HG03135 (cell line): ENCODE results near the gene MAGOH.
"Not testable (repeated sequence)": the region's sequence is repeated elsewhere in the genome, so short reads cannot be mapped to it uniquely, and the experiment has no call there.

Source experiments
- ATAC-seq: cut with Tn5 transposase; IDR thresholded peaks from one replicate; pipeline ENCODE4 v1.9.1; 2021; ENCODE audit warnings: mild to moderate bottlenecking, moderate library complexity; ENCODE audit not compliant: unreplicated experiment

The MAGOH gene

GRCh38 chr1:53241828-53242227 lies 3.5 kb upstream of the MAGOH start:
- ATAC-seq, result no peak

- ATAC-seq, result no peak
Observed at GRCh38 chr1:53237638-53238037, 680 bp downstream of the MAGOH start.

DNA sequence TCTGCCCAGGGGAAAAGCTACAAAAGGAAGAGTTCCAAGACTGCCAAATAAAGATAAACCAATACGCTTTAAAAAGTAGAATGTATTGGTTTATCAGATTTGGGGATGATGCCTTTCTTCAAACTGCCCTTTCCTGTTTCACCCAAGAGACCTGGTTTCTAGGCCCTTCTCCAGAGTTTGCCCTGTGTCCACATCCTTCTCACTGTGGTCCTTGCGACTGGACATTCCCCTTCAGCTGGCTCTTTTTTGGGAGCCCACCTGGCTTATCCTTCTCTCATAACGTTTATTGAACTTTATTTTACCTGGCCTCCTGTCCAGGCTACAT lies 17.4 kb downstream of the MAGOH start:
- no peak for ATAC-seq

- peak; percentile 90 for ATAC-seq
Observed at GRCh38 chr1:53220171-53220961, 18.0 kb downstream of the MAGOH start, which contains the start of gene CZIB. CZIB (minus strand) TSS chr1:53220634; CDS start chr1:53220575, 59 bp downstream.

GRCh38 chr1:53219711-53220110 lies 18.6 kb downstream of the MAGOH start:
- no peak for ATAC-seq

GRCh38 chr1:53218201-53218600 lies 20.1 kb downstream of the MAGOH start:
- no peak for ATAC-seq

DNA sequence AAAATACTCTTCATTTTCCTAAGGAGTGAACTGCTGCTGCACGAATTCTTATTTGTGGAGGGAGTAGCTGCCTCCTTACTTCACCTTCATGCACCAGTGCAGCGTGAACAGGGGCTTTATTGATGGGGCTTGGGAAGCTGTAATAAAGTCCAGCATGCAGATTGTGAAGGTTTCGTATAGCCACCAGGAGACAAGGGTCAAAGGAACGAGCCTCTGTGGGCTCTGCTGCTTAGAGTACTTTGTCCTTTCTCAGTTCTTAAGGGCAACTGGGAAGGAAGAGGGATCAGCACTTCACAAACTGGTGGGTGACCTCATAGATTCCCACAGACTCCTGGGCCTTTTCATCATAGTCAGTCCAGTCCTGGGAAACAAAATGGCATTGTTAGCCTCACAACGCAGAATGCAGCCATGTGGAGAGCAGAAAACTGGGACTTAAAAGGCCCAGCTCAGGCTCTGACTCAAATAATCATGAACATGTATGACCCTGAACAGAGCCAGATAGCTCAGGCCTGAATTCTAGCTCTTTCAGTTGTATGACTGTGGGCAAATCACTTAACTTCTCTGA lies 23.9 kb downstream of the MAGOH start:
- no peak for ATAC-seq

- ATAC-seq, result no peak
Observed at GRCh38 chr1:53210954-53211353, 27.4 kb downstream of the MAGOH start.

DNA sequence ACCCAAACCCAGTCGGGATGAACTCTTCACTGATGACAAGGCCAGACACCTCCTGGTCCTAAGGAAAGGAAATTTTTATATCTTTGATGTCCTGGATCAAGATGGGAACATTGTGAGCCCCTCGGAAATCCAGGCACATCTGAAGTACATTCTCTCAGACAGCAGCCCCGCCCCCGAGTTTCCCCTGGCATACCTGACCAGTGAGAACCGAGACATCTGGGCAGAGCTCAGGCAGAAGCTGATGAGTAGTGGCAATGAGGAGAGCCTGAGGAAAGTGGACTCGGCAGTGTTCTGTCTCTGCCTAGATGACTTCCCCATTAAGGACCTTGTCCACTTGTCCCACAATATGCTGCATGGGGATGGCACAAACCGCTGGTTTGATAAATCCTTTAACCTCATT lies 28.0 kb downstream of the MAGOH start:
- ATAC-seq, result no peak

GRCh38 chr1:53207726-53208125 lies 30.6 kb downstream of the MAGOH start:
- ATAC-seq, result no peak

DNA sequence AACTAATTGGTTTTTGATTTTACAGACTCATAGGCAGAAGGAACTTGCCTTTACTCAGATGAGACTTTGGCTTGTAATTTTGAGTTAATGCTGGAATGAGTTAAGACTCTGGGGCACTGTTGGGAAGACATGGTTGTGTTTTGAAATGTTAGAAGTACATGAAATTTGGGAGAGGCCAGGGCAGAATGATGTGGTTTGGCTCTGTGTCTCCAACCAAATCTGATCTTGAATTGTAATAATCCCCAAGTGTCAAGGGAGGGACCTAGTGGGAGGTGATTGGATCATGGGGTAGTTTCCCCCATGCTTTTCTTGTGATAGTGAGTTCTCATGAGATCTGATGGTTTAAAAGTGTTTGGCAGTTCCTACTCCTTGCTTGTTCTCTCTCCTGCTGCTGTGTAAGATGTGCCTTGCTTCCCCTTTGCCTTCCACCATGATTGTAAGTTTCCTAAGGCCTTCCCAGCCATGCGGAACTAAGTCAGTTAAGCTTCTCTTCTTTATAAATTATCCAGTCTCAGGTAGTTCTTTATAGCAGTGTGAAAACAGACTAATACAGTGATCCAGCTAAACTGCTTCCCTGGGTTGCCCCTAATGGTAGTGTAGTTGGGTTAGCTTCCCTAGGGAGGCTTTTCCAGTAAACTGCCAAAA lies 31.5 kb downstream of the MAGOH start:
- no peak for ATAC-seq

DNA sequence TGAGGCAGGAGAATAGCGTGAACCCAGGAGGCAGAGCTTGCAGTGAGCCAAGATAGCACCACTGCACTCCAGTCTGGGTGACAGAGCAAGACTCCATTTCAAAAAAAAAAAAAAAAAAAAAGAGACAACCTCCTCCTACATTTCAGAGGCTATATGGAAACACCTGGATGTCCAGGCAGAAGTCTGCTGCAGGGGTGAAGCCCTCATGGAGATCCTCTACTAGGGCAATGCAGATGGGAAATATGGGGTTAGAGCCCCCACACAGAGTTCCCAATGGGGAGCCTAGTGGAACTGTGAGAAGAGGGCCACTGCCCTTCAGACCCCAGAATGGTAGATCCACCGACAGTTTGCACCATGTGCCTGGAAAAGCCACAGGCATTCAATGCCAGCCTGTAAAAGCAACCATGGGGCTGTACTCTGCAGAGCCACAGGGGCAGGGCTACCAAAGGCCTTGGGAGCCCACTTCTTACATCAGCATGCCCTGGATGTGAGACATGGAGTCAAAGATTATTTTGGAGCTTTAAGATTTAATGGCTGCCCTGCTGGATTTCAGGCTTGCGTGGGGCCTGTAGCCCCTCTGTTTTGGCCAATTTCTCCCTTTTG lies 32.1 kb downstream of the MAGOH start:
- ATAC-seq, result not testable (repeated sequence)

- not testable (repeated sequence) for ATAC-seq
Observed at GRCh38 chr1:53205496-53205895, 32.8 kb downstream of the MAGOH start.

DNA sequence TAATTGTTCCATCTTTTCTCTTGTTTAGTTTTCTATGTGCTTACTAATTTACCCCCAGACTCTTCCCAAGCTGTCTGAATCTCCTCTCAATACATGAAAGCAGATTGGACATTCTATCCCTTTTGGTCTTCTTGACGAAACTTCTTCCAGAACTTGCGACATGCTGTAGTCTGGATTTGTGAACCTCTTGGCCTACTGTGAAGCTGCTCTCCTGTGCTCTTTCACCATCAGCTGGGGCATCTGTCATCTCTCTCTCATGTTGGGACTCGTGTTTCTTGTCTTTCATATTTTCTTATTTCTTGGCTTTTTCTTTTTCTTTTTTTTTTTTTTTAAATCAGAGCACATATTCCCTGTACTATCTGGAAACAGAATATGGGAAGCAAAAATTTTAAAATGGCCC lies 34.9 kb downstream of the MAGOH start:
- ATAC-seq, result no peak

DNA sequence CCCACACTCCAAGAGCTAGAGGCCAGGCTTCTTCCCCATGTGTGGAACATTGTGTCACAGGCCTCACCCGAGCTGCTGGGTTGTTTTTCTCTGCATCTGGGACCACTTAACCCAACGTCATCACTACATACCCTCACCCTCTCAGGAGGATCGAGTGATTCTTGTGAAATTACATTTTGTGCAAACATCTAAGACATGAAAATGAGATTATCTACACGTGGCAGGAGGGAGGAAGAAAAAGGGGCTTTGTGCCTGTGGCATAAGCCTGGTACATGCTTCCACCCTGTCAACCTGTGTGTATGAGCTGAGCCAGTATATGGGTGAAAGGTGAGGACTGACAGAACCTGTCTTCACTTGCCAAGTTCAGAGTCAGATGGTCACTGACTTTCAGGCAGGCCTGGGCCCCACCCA lies 40.1 kb downstream of the MAGOH start:
- no peak for ATAC-seq

DNA sequence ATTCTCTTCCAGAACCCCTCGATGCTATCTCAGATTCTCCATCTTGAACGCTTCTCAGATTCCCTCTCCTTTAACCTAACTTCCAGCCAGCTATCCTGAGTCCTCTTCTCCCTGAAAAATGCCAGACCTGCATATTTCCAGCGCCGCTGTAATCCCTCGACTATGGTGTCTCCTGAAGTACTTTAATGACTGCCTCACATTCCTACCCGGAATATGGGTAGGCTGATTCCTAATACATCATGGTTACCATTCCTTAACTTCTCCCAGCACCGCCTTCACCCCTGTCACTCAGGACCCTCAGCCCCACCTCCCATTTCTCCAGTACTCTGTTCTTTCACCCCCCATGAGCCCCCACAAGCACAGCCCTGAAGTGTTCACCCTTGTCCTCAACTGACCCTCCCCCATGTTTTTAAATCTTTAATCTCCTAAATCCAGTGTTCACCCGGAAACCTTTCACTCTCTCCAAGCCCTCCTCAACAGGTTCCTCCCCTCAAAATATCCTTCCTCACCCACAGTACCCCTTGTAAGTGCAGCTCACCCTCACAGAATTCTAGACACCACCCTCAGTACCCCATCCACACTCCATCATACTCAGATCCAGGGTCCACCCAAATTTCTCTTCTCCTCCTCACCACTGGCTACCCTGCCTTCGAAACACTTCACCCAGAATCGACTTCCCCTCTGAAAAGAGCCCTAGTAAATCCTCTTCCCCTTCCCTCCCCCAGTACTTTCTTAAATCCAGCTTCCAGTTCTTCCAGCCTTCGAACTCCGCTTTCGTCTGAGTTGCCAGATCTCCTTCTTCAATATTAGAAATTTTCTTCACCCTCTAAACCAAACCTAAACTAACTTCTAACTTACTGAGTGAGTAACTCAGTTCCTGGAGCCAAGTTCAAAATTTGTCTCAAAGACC lies 40.8 kb downstream of the MAGOH start:
- no peak for ATAC-seq

DNA sequence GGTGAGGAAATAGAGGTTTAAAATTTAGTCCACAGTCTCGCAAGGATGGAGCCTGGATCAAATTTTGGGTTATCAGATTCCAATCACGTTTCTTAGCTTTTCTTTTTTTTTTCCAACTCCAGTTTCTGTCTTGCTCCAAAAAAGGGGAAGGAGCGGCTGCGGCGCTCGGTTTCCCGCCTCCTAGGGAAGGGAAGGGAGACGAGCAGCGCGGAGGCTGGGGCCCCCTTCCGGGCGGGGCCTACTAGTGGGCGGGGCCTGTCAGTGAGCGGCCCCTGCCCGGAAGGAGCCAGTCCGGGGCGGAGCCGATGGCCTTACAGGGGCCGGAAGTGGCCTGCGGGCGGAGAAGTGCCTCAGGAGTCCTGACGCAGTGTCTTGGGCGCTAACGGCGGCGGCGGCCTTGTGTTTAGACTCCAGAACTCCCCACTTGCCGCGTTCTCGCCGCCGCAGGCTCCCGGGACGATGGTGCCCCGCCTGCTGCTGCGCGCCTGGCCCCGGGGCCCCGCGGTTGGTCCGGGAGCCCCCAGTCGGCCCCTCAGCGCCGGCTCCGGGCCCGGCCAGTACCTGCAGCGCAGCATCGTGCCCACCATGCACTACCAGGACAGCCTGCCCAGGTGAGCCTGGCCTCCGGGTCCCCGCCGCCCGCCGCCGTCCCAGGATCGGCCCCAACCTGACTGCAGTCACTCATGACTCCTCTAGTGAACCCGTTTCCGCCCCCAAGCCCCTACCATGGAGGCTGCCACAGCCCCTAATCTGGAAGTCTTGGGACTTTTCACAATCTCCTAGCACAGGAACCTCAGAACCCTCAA lies 41.6 kb downstream of the MAGOH start, which contains the start of gene CPT2:
TSS of gene CPT2 (plus strand) at position 340 of the 806 bp plus-strand sequence. CDS start at position 460, 120 bp downstream.
- peak; percentile 99 for ATAC-seq

DNA sequence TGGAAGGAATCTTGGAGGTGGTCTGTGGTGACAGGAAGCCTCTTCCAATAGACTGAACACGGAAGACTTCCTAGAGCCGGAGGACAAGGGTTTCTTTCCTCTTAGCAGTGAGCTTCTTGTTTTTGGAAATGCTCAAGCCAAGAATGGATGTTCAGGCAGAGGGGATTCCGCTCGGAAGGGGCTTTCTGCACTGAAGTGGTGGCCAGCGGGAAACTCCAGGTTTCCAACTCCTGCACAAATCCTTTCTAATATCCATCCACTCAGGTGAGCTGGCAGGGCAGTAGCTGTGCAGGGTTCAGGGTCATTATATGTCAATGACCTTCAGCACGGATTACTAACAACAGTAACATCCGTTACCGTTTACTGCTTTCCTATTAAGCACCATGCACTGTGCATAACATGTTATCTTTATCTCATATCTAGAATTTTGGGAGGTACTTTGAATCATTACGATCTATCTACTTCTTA lies 42.3 kb downstream of the MAGOH start:
- ATAC-seq, result no peak

- ATAC-seq, result no peak
Observed at GRCh38 chr1:53195246-53196016, 42.9 kb downstream of the MAGOH start.
